ENCODE measurements around the gene HOXB8.

DNA sequence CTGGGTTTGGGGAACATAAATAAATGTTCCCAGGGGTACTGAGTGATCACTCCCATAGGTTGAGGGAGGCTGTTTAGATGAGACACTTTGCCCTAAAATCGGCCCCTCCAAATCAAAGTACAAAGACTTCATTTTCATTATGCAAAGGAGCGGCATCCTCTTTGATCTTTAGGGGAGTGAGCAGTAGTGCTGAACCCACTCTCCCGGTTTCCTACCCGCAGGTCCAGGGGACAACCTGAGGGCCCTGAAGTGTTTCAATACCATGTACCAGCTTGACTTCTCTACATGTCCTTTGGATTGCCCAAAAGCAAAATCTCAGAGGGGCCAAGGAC lies 13.9 kb downstream of the HOXB8 start:
- TF ChIP-seq ATF7 (IDR thresholded peaks at IDR 0.05; ENCODE audit: low read depth) (no peak), EZH2 (IDR thresholded peaks at IDR 0.05; ENCODE audit: borderline replicate concordance, control insufficient read depth, low read depth, low read length) (no peak), SREBF1 (IDR thresholded peaks at IDR 0.05; ENCODE audit: low read length) (no peak), RBBP5 (conservative IDR thresholded peaks at IDR 0.05) (no peak), ZNF384 (IDR thresholded peaks at IDR 0.05; ENCODE audit: borderline replicate concordance, low read depth, low read length) (no peak)
- TF ChIP-seq, protein P1, sequence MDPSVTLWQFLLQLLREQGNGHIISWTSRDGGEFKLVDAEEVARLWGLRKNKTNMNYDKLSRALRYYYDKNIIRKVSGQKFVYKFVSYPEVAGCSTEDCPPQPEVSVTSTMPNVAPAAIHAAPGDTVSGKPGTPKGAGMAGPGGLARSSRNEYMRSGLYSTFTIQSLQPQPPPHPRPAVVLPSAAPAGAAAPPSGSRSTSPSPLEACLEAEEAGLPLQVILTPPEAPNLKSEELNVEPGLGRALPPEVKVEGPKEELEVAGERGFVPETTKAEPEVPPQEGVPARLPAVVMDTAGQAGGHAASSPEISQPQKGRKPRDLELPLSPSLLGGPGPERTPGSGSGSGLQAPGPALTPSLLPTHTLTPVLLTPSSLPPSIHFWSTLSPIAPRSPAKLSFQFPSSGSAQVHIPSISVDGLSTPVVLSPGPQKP (IDR thresholded peaks at IDR 0.05; ENCODE audit: low read depth, low read length) = no peak
- TF ChIP-seq, protein P2, sequence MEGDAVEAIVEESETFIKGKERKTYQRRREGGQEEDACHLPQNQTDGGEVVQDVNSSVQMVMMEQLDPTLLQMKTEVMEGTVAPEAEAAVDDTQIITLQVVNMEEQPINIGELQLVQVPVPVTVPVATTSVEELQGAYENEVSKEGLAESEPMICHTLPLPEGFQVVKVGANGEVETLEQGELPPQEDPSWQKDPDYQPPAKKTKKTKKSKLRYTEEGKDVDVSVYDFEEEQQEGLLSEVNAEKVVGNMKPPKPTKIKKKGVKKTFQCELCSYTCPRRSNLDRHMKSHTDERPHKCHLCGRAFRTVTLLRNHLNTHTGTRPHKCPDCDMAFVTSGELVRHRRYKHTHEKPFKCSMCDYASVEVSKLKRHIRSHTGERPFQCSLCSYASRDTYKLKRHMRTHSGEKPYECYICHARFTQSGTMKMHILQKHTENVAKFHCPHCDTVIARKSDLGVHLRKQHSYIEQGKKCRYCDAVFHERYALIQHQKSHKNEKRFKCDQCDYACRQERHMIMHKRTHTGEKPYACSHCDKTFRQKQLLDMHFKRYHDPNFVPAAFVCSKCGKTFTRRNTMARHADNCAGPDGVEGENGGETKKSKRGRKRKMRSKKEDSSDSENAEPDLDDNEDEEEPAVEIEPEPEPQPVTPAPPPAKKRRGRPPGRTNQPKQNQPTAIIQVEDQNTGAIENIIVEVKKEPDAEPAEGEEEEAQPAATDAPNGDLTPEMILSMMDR (IDR thresholded peaks at IDR 0.05 in 2 of 3, conservative IDR thresholded peaks at IDR 0.05 in 1 of 3; ENCODE audit: control insufficient read depth in 2 of 3, extremely low read depth in 1 of 3, insufficient read depth in 1 of 3, low read depth in 3 of 3, low read length in 3 of 3) = no peak
- TF ChIP-seq, protein P3, sequence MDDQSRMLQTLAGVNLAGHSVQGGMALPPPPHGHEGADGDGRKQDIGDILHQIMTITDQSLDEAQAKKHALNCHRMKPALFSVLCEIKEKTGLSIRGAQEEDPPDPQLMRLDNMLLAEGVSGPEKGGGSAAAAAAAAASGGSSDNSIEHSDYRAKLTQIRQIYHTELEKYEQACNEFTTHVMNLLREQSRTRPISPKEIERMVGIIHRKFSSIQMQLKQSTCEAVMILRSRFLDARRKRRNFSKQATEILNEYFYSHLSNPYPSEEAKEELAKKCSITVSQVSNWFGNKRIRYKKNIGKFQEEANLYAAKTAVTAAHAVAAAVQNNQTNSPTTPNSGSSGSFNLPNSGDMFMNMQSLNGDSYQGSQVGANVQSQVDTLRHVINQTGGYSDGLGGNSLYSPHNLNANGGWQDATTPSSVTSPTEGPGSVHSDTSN (IDR thresholded peaks at IDR 0.05; ENCODE audit: insufficient replicate concordance, low read depth, low read length) = no peak
